Central memory CD4-positive, alpha-beta T cell (primary cell): Measurements from ENCODE around the gene FOXK2.
"Not testable (repeated sequence)": the region's sequence is repeated elsewhere in the genome, so short reads cannot be mapped to it uniquely, and the experiment has no call there.

Experiments
- DNase-seq: peaks from one replicate; pipeline ENCODE4 v3.0.0; 2022

The FOXK2 gene

DNA sequence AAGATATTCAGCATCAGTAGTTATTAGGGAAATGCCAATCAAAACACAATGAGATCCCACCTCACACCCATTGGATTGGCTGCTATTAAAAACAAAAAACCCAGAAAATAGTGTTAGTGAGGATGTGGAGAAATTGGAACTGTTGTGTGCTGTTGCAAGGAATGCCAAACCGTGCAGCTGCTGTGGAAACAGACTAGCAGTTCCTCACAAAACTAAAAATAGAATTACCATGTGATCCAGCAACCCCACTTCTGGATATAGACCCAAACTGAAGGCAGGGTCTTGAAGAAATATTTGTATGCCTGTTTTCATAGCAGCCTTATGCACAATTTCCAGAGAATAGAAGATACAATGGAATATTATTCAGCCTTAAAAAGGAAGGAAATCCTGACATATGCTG is 46.0 kb downstream of the FOXK2 start:
- DNase-seq, result no peak

DNA sequence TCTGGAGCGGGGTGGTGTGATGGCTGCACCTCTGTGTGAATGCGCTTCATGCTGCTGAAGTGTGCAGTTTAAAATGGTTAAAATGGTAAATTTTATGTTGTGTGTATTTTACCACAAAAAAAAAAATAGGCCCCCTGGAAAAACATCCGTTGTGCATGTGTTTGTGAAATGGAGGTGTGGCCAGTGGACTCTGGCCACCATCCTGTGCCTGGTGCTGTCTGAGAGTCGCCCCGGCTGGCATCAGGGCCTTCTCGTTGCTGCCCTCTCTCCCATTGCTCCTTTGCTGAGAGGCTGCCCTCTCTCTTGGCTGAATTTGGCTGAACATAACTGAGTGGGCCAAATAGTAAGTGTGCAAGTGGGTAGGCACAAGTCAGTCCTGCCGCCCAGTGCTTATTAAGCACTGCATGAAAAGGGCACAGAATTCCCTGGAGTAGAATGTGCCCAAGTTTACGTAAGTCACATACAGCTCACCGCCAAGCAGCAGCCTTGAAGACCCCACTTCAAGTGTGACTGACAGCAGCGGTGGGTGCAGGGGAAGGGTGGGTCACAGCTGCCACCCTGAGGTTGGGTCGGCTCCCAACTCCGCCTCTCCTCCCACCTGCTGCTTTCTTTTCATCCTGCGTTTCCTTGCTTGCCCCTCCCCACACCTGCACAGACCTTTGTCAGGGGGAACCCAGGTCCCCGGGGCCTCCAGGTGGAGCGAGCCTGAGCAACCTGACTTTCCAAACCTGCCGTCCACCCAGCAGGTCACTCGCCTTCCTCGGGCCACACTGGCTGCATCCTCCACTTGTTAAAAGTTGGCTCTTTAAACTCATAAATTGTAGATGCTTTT is 46.8 kb downstream of the FOXK2 start:
- DNase-seq, result no peak

DNA sequence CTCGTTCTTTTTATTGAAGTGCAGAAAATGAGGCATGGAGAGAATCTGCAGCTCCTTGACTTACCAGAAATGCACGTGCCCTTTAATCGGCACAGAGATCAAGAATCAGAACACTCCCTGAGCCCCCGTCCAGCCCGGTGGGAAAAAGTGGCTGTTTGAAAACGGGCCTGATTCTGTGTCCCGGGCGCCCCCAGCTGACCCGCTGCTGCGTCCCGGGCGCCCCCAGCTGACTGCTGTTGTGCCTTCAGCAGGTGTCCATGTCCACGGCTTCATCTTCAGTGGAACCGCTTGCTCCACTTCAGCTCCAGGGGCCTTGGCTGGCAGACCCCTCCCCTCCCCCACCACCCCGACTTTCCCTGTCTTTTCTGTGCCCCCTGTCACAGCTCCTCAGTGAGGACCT is 47.8 kb downstream of the FOXK2 start:
- no peak for DNase-seq

DNA sequence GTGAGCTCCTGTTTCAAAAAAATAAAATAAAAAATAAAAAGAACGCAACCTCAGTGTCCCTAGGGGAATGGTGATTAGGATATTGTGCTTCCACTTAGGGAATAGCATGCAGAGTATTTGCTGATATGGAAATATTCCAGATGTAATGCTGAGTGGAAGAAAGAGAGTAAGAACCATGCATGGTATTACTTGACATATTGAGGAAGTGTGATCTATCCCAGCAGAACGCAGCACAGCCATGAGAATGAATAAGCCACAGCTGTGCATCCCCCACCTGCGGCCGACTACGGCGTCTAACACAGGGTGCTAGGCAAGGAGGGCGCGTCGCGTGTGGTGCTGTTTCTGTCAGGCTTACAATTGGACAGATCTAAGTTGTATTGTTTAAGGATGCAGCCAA is 49.5 kb downstream of the FOXK2 start:
- no peak for DNase-seq

DNA sequence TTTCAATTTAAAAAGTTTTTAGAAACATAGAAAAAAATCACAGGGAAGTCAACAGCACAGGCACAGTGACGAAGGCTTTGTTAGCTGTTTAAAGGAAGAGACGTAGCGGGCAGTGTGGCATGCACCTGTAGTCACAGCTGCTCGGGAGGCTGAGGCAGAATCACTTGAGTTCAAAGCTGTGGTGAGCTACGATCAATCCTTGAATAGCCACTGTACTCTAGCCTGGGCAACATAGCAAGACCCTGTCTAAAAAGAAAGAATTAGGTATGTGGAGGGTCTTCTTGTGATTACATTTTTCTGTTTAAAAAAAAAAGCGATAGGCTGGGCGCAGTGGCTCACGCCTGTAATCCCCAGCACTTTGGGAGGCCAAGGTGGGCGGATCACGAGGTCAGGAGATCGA is 50.1 kb downstream of the FOXK2 start:
- DNase-seq, result no peak

DNA sequence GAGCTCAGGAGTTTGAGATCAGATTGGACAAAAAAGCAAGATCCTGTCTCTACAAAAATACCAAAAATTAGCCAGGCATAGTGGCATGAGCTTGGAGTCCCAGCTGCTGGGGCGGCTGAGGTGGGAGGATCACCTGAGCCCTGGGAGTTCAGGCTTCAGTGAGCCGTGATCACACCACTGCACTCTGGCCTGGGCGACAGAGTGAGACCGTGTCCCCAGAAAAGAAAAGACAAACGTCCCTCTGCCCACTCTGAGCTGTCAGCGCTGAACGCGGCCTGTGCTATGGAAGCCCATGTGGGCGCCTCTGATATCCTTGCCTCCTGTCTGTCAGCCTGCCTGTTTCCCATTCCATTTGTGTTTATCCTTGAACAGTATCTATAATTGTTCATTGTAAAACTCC is 50.7 kb downstream of the FOXK2 start:
- no peak for DNase-seq

DNA sequence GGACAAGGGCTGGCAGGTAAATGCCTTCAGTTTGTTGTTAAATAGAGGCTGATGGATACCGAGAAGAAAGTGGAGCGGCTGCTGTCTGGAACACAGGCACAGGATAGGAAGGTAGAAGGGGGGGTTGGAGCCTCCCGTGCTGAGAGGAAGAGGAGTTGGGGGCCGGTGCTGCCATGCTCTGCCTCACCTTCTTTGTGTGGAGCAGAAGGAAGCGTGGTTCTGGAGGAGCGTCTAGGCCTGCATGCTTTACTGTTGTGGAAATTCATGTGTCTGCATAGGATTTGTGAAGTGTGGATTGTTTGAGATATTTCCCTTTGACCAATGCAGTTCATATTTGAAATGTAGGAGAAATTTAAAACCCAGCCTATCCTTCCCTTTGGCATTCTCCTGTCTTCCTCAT is 52.3 kb downstream of the FOXK2 start:
- DNase-seq, result no peak

DNA sequence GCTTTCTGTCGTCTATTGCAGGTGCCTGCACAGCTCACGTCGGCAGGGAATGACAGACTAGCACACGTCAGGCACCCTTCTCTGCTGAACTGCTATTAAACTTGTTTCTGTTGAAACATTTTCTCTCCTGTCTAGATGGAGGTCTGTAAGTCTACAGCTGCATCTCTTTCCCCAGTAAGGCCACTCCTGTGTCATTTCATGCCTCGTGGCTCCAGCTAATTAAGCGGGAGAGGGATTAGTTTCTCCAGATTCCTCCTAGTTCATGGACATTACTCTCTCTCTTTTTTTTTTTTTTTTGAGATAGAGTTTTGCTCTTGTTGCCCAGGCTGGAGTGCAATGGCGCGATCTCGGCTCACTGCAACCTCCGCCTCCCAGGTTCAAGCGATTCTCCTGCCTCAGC is 54.5 kb downstream of the FOXK2 start:
- DNase-seq, result no peak

DNA sequence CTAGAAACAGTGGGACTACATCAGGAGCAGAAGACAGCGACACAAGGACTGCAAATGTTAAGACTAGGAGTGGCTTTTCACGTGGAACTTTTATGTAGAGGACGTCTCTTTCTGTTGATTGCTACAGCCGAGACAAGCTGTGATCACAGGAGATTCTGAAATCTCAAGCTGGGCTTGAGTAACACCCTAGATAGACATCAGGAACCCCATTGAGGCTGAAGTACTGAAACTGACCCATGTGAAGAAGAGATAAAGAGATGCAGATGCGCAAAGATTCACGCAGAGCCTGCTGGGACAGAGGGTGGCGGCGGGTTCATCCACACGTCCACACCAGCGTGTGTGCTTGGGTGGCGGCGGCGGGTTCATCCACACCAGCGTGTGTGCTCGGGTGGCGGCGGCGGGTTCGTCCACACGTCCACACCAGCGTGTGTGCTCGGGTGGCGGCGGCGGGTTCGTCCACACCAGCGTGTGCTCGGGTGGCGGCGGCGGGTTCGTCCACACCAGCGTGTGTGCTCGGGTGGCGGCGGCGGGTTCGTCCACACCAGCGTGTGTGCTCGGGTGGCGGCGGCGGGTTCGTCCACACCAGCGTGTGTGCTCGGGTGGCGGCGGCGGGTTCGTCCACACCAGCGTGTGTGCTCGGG is 56.2 kb downstream of the FOXK2 start:
- DNase-seq, result not testable (repeated sequence)

DNA sequence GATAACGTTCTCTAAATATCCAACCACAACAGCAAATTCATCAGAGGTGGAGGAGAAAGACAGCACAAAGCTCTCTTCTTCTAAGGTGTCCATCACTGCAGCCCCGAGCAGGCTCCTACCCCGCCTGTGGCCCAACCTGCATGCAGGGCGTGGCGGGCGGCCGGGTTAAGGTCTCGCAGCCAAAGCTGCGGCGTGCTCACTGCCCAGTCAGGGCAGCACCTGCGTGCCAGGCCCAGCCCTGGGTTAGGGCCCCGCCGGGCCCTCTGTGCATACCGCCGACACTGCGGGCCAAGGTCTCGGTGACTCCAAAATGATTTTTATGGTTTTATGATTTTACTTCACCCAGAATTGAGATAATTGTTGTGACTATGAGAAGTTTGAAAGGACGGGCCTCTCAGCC is 57.8 kb downstream of the FOXK2 start:
- DNase-seq, result no peak

DNA sequence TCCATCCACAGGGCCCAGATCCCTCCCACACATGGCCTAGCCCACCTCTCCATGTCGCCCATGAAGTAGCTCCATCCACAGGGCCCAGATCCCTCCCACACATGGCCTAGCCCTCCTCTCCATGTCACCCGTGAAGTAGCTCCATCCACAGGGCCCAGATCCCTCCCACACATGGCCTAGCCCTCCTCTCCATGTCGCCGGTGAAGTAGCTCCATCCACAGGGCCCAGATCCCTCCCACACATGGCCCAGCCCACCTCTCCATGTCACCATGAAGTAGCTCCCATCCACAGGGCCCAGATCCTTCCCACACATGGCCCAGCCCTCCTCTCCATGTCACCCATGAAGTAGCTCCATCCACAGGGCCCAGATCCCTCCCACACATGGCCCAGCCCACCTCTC is 60.4 kb downstream of the FOXK2 start:
- DNase-seq, result not testable (repeated sequence)

DNA sequence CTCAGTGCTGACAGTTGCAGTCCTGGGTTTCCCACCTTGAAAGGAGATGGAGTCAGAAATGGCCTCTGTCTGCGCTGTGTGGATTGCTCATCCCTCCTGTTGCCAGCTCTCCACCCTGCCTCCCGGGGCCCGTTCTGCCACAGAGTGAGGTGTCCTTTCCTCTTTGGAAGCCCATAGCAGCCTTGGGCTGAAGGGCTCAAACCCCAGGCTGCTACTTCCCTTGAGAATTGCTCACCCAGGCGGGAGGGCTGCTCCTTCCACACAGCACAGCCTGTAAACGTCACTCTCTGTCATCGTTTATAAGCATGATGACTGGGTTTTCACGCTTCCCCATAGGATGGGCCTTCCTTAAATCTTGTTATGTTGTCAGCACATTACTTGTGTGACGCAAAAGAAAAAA is 62.7 kb downstream of the FOXK2 start:
- DNase-seq, result no peak

DNA sequence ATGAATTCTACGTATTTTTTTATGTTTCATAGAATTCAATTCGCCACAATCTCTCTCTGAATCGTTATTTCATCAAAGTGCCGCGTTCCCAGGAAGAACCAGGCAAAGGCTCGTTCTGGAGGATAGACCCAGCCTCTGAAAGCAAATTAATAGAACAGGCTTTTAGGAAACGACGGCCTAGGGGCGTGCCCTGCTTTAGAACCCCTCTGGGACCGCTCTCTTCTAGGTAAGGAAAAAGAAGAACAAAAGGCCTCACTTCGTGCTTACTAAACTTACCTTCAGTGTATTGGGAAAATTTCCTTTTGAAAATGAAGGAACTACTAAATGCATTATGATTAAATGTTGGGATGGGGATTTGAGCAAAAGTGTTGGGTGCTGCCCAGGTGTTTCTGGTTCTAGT is 63.2 kb downstream of the FOXK2 start:
- no peak for DNase-seq

DNA sequence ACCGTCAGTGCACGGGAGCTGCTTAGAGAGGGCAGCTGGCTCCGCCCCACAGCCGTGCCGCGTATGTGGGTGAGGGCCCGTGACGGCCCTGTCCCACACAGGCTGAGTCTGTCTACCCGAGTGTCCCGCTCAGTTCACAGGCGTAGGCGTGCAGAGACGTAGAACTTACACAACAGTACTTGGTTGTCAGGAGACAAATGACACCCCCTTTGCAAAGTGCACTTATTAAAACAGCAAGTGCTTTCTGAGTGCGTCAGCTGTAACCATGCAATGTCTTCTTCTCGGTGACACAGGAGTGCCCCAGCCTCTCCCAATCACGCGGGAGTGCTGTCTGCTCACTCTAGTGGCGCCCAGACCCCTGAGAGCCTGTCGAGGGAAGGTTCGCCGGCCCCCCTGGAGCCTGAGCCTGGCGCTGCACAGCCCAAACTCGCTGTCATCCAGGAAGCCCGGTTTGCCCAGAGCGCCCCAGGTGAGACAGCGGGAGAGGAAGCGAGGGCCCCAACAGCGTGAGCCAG is 64.2 kb downstream of the FOXK2 start:
- peak; percentile 13 for DNase-seq

DNA sequence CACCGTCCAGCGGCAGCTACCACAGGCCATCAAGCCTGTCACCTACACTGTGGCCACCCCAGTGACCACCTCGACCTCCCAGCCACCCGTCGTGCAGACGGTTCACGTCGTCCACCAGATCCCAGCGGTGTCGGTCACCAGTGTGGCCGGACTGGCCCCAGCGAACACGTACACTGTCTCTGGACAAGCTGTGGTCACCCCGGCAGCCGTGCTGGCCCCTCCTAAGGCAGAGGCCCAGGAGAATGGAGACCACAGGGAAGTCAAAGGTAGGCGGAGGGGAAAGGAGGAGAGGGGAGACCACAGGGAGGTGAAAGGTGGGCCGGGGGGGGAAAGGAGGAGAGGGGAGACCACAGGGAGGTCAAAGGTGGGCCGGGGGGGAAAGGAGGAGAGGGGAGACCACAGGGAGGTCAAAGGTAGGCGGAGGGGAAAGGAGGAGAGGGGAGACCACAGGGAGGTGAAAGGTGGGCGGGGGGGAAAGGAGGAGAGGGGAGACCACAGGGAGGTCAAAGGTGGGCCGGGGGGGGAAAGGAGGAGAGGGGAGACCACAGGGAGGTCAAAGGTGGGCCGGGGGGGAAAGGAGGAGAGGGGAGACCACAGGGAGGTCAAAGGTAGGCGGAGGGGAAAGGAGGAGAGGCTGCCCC is 66.5 kb downstream of the FOXK2 start:
- not testable (repeated sequence) for DNase-seq

DNA sequence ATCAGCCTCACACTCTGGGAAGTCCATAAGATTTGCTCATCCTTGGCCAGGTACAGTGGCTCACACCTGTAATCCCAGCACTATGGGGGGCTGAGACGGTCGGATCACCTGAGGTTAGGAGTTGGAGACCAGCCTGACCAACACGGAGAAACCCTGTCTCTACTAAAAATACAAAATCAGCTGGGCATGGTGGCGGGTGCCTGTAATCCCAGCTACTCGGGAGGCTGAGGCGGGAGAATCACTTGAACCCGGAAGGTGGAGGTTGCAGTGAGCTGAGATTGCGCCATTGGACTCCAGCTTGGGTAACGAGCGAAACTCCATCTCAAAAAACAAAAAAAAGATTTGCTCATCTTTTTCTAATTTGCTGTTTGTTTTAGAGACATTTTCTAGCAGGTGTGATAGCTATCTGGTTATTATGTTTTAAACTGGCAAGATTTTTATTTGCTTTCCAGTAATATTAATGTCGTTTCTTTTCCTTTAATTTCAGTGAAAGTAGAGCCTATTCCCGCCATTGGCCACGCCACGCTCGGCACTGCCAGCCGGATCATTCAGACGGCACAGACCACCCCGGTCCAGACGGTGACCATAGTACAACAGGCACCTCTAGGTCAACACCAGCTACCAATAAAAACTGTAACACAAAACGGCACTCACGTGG is 67.2 kb downstream of the FOXK2 start:
- DNase-seq, result no peak

DNA sequence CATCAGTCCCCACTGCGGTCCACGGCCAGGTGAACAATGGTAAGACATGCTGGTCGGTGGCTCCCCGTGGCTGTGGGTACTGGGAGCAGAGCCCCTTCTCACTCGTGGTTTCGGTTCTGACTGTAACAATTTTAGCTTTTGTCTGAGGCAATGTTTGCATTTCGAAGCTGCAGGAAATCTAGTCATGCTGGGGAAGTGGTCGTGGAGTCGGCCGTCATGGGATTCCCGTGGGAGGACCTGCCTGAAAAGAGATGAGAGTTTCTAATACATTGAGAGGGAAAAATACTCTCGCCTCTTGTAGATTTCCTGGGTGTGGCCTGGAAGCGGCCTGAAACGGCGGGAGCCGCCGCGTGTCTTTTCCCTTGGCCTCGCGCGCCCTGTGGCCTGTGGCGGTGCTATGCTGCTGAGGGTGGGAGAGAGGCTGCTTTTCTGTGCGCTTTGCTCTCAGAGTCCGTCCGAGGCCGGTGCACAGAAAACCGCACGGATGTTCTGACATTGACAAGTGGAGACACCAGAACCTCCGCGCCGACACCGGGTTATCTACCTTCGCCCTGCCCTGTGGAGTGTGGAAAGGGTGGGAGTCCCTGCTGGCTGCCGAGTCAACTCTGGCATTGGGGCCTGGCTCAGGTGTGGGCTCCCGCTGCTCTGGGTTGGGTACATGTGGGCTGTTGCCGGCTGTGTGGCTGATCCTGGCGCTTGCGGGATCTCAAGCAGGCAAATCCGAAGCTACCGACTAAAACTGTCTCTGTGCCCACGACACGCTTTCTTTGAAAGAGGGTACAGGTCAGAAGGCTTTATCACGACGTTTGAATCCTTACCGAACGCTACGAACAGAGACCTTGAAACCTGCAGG is 67.9 kb downstream of the FOXK2 start:
- DNase-seq, result no peak

DNA sequence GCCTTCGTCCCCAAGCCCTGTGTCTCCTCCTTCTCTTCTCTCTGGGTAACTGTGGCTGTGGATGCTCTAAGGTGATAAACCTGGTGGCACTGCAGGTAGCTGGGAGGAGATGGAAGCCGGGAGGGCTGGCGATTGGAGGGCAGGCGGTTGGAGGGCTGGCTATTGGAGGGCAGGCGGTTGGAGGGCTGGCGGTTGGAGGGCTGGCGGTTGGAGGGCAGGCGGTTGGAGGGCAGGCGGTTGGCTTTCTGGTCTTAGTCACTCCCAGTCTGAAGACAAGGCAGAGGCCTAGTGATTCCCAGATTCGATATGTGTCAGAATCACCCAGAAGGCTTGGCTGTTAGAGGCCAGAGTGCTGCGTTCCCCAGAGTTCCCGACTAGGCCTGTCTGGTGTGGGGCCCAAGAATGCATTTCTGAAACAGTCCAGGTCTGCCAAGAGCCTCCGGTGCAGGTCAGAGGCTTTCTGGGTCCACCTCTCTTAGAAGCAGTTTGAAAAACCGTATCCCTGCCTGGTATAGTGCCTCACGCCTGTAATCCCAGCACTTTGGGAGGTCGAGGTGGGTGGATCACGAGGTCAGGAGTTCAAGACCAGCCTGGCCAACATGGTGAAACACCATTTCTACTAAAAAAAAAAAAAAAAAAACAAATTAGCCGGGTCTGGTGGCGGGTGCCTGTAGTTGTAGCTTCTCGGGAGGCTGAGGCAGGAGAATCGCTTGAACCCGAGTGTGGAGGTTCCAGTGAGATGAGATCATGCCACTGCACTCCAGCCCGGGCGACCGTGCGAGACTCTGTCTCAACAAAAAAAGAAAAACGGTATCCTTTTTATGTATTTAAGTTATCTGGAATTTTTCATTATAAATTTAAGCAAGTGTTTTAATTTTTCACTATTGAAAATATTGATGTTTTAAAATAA is 69.0 kb downstream of the FOXK2 start:
- no peak for DNase-seq

DNA sequence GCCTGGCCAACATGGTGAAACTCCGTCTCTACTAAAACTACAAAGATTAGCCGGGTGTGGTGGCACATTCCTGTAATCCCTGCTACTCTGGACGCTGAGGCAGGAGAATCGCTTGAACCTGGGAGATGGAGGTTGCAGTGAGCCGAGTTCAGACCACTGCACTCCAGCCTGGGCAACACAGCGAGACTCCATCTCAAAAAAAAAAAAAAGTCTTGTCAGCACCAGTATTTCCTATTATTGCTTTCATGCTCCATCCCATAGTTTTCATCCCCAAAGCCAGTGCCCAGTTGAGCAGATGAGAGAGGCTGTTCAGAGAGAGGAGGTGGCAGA is 70.3 kb downstream of the FOXK2 start:
- DNase-seq, result no peak

DNA sequence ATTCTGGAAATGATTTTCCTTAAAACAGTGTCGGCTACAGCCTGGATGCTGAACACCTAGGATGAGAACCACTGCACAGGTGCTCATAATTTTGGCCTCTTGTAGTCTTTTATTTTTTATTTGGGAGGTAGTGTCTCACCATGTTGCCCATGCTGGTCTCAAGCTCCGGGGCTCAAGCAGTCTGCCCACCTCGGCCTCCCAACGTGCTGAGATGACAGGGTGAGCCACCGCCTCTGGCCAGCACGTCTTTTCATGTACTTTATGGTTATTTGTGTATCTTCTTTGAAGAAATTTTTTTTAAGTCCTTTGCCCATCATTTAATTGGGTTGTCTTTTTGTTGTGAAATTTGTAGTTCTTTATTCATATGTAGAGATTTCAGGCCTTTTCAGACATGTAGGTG is 70.7 kb downstream of the FOXK2 start:
- no peak for DNase-seq

DNA sequence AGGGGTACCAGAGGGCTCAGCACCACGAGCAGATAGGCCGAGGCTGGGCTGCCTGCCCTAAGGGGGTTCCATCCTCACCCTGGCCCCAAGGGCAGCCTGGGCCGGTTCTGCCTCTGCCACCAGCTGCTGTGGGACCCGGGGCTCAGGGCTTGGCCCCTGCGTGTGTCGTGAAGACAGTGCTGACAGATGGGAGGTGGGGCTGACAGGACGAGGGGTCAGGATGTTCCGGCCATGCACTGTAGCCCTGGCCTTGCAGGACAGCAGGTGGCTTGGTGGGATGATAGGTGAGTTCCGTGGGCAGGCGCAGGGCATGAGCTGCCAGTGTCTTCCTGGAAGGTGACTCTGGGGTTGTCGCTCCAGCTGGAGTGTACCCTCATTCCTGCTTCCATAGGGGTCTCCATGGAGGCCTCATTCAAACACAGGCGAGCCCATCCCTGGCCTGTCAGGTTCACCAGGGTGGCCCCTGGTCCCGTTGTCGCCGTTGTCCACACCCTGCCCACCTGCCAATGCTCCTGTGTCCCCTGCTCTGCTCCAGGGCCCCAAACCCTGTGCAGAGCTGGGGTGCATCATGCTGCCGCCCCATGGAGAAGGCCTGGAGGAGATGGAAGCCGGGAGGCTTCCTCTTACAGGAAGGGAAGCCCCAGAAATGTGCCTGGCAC is 71.5 kb downstream of the FOXK2 start:
- no peak for DNase-seq
